Tibial nerve (tissue), 4 donors: ENCODE measurements around the gene GSX1. TPM values are rescaled to one million over a fixed set of nuclear protein-coding genes. Genes with fewer than 3 reads are reported as not detected.
"Not testable (repeated sequence)": the region's sequence is repeated elsewhere in the genome, so short reads cannot be mapped to it uniquely, and the experiment has no call there.

ENCODE experiments used
- DNase-seq, 2 donors: peaks; one replicate each; pipeline ENCODE4 v3.0.0-alpha.2; 2019; ENCODE audit warnings: low spot score in 2 of 2
- H3K27ac ChIP-seq, 4 donors: fragments of 200-600 bp; sonication (generic) in 3 of 4; one replicate each; pipeline ENCODE4 v1.5.1; 2017 to 2019; ENCODE audit warnings: mild to moderate bottlenecking in 1 of 4
- H3K27me3 ChIP-seq, 2 donors: fragments of 200-600 bp; sonication (generic) in 1 of 2; one replicate each; pipeline versions ENCODE4 v1.5.1 to v1.6.0; 2017 to 2019
- H3K36me3 ChIP-seq, 3 donors: fragments of 200-600 bp; sonication (generic); one replicate each; pipeline ENCODE4 v1.5.1; 2018 to 2019
- H3K4me1 ChIP-seq, 4 donors: fragments of 200-600 bp; sonication (generic) in 3 of 4; one replicate each; pipeline ENCODE4 v1.5.1; 2017 to 2019
- H3K4me3 ChIP-seq, 4 donors: fragments of 200-600 bp; sonication (generic) in 3 of 4; one replicate each; pipeline ENCODE4 v1.5.1; 2017 to 2019; ENCODE audit warnings: mild to moderate bottlenecking in 1 of 4, moderate library complexity in 1 of 4
- H3K9me3 ChIP-seq, 4 donors: fragments of 200-600 bp; sonication (generic) in 3 of 4; one replicate each; pipeline ENCODE4 v1.5.1; 2017 to 2019
- EP300 ChIP-seq, 2 donors: sonication (generic); formaldehyde crosslinking; IDR thresholded peaks; one replicate each; pipeline ENCODE4 v1.6.1; 2017; ENCODE audit warnings: antibody characterized with exemption in 2 of 2, mild to moderate bottlenecking in 1 of 2
- POLR2A ChIP-seq, 2 donors: fragments of 450-650 bp; IDR thresholded peaks; one replicate each; pipeline ENCODE4 v1.6.1; 2017; ENCODE audit warnings: antibody characterized with exemption in 2 of 2, mild to moderate bottlenecking in 2 of 2, moderate library complexity in 2 of 2
- WGBS, 2 donors: methylation state at CpG; one replicate each; pipeline ENCODE4 v1.1.5; 2018; 5-methylcytosine and 5-hydroxymethylcytosine counted together
- total RNA-seq, 4 donors: library from RNA; depleted of rRNA; stranded (reverse); fragments of >200 nt; gene quantifications; one replicate each; pipeline ENCODE4 v1.1.0, GENCODE V29; 2016
- TF ChIP-seq, protein P1 (sequence below), 5 experiments: fragments of 200-600 bp in 3 of 5; fragments of 450-650 bp in 2 of 5; sonication (generic) in 3 of 5; IDR thresholded peaks; one replicate each; pipeline ENCODE4 v1.5.1; 2016 to 2019; ENCODE audit warnings: antibody characterized with exemption in 5 of 5, mild to moderate bottlenecking in 3 of 5, moderate library complexity in 2 of 5

The GSX1 gene
- total RNA-seq, 4 donors from 2014 or later = not detected

DNA sequence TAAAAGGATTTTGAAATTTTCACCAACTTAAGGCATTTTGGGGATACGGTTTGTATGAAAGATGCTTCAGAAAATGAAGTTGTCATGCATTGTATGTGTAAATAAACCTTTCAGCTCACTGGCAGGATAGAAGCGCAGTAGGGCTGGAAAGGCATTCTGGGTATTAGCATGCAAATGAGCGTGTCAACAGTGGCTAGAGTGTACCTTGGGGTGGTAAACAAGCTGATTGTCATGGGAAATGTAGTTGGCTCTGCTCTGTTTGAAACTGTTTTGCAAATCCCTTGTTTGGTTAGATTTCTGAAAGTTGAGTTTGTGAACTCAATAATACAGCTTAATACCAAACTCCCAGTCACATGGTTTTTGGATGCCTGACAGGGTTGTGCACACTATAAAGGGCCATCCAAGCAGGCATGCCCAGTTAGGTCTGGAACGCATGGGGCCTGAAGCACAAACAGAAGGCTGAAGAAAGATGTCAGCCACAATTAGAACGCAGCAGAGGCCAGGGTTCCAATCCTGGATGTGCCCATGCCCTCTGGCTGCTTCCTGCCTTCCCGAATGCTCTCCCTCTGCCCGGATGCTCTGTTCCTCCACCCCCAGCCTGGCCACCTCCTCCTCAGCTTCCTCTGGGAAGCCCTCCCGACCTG lies 14.6 kb downstream of the GSX1 start:
- 40 to 42% methylated on average over 8 of the region's 8 CpGs for WGBS, 2 donors
- H3K9me3 ChIP-seq = no peaks in the 10 kb centered on the region
- H3K27ac ChIP-seq = no peak overlapping the region
- H3K36me3 ChIP-seq = no peaks in the 10 kb centered on the region
- peaks cover 0 to 9% of the 10 kb centered on the region in 2 donors for H3K27me3 ChIP-seq
- H3K4me1 ChIP-seq = no peaks in the 10 kb centered on the region
- no peak overlapping the region for H3K4me3 ChIP-seq
- TF ChIP-seq POLR2A (IDR thresholded peaks at IDR 0.05) (no peak), EP300 (IDR thresholded peaks at IDR 0.05) (no peak)
- TF ChIP-seq, protein P1, sequence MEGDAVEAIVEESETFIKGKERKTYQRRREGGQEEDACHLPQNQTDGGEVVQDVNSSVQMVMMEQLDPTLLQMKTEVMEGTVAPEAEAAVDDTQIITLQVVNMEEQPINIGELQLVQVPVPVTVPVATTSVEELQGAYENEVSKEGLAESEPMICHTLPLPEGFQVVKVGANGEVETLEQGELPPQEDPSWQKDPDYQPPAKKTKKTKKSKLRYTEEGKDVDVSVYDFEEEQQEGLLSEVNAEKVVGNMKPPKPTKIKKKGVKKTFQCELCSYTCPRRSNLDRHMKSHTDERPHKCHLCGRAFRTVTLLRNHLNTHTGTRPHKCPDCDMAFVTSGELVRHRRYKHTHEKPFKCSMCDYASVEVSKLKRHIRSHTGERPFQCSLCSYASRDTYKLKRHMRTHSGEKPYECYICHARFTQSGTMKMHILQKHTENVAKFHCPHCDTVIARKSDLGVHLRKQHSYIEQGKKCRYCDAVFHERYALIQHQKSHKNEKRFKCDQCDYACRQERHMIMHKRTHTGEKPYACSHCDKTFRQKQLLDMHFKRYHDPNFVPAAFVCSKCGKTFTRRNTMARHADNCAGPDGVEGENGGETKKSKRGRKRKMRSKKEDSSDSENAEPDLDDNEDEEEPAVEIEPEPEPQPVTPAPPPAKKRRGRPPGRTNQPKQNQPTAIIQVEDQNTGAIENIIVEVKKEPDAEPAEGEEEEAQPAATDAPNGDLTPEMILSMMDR (IDR thresholded peaks at IDR 0.05) = no peak
- no peak for DNase-seq

DNA sequence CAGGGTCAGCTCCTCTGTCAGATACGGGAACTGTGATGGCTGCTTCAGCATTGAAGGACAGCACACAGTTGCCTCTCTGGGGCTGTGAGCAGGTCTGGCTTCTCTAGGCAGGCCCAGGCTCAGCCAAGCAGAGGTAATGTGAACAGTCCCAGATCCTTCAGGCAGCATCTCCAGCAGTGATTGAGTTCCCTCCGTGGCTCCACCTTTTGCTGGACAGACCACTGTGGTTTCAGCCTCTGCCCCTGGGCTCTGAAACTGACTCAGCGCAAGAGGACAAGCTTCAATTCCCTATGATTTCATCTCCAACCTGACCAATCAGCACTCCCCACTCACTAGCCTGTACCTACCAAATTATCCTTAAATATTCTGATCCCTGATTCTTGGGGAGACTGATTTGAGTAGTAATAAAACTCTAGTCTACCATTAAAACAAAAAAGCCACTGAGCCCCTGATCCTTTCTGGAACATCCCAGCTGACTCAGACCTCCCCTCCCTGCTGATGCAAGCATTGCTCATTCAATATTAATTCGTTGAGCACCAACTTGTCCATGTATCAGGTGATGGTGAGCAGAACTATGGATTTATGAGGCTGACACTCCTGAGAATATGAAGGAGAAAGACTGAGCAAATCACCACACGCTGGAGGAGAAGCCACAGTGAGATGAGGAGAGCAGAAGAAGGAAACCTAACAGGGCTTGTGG lies 16.7 kb downstream of the GSX1 start:
- TF ChIP-seq, protein P1 (IDR thresholded peaks at IDR 0.05) = no peak
- TF ChIP-seq POLR2A (IDR thresholded peaks at IDR 0.05) (no peak), EP300 (IDR thresholded peaks at IDR 0.05) (no peak)
- Histone ChIP-seq H3K9me3 (no peaks in the 10 kb centered on the region), H3K27ac (no peak overlapping the region), H3K4me1 (no peaks in the 10 kb centered on the region), H3K36me3 (no peaks in the 10 kb centered on the region), H3K4me3 (no peak overlapping the region), H3K27me3 (peaks cover 0 to 9% of the 10 kb centered on the region in 2 donors)
- WGBS, 2 donors = 59 to 61% methylated on average over 5 of the region's 5 CpGs
- DNase-seq = no peak

DNA sequence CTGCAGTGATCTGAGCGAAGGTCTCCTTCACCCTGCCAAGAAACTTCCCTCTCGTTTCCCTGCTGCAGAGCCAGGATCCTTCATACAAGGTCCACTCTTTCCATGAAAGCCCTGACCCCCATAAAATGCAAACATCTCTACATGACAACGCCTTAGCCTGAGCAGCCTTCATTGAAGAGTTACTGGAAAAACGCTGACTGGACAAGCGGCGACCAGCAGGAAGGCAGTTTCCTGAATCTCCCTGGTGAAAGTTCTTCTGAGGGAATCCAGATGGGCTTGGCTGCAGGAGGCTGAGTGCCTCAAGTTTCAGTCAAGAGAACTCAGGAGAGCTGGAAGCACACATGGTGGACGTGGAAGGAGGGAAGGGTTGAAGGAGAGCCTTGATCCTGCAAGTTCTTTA lies 17.7 kb downstream of the GSX1 start:
- no peak for DNase-seq
- TF ChIP-seq, protein P1 (IDR thresholded peaks at IDR 0.05) = no peak
- TF ChIP-seq POLR2A (IDR thresholded peaks at IDR 0.05) (no peak), EP300 (IDR thresholded peaks at IDR 0.05) (no peak)
- H3K9me3 ChIP-seq = no peaks in the 10 kb centered on the region
- 64 to 70% methylated on average over 7 of the region's 7 CpGs for WGBS, 2 donors
- H3K4me3 ChIP-seq = no peak overlapping the region
- H3K27me3 ChIP-seq = peaks cover 0 to 9% of the 10 kb centered on the region in 2 donors
- H3K36me3 ChIP-seq = no peaks in the 10 kb centered on the region
- no peak overlapping the region for H3K27ac ChIP-seq
- H3K4me1 ChIP-seq = no peaks in the 10 kb centered on the region

DNA sequence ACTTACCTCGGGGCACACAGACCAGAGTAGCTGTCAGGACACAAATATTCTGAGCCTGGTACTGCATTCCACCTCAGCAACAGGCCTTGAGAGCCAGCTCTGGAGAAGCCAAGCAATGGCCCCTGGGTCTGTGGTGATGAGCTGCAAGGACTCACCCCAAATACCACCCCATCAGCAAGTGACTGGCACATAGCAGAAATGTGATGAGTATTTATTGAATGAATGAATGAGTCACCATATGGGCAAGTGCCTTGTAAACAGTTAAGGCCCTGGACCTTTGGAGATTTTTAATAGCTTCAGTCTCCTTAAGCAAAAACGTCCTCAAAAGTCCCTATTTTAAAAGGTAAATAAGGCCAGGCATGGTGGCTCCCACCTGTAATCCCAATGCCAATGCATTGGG lies 18.2 kb downstream of the GSX1 start:
- 57 to 70% methylated on average over 2 of the region's 2 CpGs for WGBS, 2 donors
- no peaks in the 10 kb centered on the region for H3K9me3 ChIP-seq
- DNase-seq = no peak
- H3K36me3 ChIP-seq = no peaks in the 10 kb centered on the region
- H3K27ac ChIP-seq = no peak overlapping the region
- TF ChIP-seq EP300 (IDR thresholded peaks at IDR 0.05) = no peak
- TF ChIP-seq, protein P1 (IDR thresholded peaks at IDR 0.05) = no peak
- no peak for TF ChIP-seq POLR2A (IDR thresholded peaks at IDR 0.05)
- no peaks in the 10 kb centered on the region for H3K4me1 ChIP-seq
- H3K27me3 ChIP-seq = peaks cover 0 to 9% of the 10 kb centered on the region in 2 donors
- no peak overlapping the region for H3K4me3 ChIP-seq

DNA sequence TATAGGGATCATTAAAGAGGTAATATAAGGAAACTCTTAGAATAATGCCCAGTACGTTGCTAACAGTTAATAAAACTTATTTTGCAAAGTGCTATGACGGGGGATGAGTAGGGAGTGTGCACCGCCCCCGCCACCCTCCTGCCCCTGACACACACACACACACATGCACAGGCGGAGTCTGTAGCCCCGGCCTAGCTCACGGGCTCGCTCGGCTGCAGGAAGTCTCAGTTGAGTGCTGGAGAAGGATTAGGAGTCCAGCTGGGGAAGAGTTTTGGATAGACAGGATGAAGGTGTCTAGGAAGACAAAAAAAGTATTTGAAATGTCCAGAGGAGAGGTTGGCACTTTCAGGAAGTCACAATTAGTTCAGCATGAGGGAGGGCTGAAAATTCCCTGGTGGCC lies 21.5 kb downstream of the GSX1 start:
- Histone ChIP-seq H3K27me3 (peaks cover 0 to 10% of the 10 kb centered on the region in 2 donors), H3K36me3 (no peaks in the 10 kb centered on the region), H3K4me3 (no peak overlapping the region), H3K4me1 (no peaks in the 10 kb centered on the region), H3K27ac (no peak overlapping the region), H3K9me3 (no peaks in the 10 kb centered on the region)
- WGBS, 2 donors = 73 to 77% methylated on average over 9 of the region's 9 CpGs
- TF ChIP-seq EP300 (IDR thresholded peaks at IDR 0.05) (no peak), POLR2A (IDR thresholded peaks at IDR 0.05) (no peak)
- TF ChIP-seq, protein P1 (IDR thresholded peaks at IDR 0.05) = no peak
- DNase-seq = no peak

DNA sequence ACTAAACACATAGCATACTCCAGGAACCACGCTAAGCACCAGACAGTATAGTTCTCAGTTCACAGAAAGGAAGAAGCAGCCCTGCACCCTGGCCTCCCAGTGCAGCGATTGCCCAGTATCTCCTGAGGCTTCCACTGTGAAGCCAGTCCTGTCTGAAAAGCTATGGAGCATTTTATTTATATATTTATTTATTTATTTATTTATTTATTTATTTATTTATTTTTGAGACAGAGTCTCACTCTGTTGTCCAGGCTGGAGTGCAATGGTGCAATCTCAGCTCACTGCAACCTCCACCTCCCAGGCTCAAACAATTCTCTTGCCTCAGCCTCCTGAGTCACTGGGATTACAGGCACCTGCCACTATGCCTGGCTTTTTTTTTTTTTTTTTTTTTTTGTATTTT lies 25.5 kb downstream of the GSX1 start:
- H3K4me1 ChIP-seq, H3K9me3 ChIP-seq, DNase-seq, H3K36me3 ChIP-seq, H3K27ac ChIP-seq, H3K4me3 ChIP-seq: not testable (repeated sequence)
- 76 to 80% methylated on average over 2 of the region's 2 CpGs for WGBS, 2 donors
- H3K27me3 ChIP-seq = peaks cover 0 to 49% of the 10 kb centered on the region in 2 donors
